ENCODE results near the gene RSPH10B2.
"Not testable (repeated sequence)": the region's sequence is repeated elsewhere in the genome, so short reads cannot be mapped to it uniquely, and the experiment has no call there.

RSPH10B2 gene

DNA sequence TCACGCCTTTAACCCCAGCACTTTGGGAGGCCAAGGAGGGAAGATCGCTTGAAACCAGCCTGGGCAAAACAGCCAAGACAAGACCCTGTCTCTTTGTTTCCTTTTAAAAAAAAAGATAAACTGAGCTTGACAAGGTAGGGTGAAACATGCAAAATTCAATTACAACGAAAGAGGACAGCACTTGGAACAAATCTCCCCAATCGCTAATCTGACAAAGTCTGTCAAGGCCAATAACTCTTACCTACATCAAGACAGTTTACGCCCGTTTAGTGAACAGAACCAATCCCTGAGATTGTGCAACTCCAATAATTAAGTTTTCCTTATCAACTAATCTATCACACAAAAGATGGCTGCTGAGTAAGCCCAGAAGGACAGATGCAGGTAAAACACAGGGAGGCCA lies 67.7 kb downstream of the RSPH10B2 start:
- not testable (repeated sequence) for DNase-seq (ENCODE audit: low spot score); H3K4me1 ChIP-seq (ENCODE audit: control insufficient read depth in 2 of 2, insufficient read depth in 1 of 2, low read depth in 1 of 2, low read length in 2 of 2); H4K91ac ChIP-seq (ENCODE audit: low read depth, low read length, poor library complexity); H2AFZ ChIP-seq (ENCODE audit: low read length); H3K9me3 ChIP-seq (replicated peaks in 1 of 2; ENCODE audit: control insufficient read depth in 2 of 2, insufficient read depth in 1 of 2, low read depth in 1 of 2, low read length in 2 of 2); H4K8ac ChIP-seq (ENCODE audit: low read depth, low read length); H3K4ac ChIP-seq (ENCODE audit: low read length); H3K79me1 ChIP-seq (ENCODE audit: low read depth, low read length); H3K14ac ChIP-seq (ENCODE audit: low read length); H3K4me2 ChIP-seq (ENCODE audit: insufficient read depth, low read length, poor library complexity, severe bottlenecking); H2BK120ac ChIP-seq (ENCODE audit: low read depth, low read length); H3K18ac ChIP-seq (ENCODE audit: low read length); H3K27me3 ChIP-seq (ENCODE audit: control insufficient read depth in 3 of 3, insufficient read depth in 3 of 3, low read depth in 1 of 3, low read length in 3 of 3); H3K9ac ChIP-seq (ENCODE audit: low read depth, low read length, poor library complexity); H2BK5ac ChIP-seq (ENCODE audit: low read length); H3K4me3 ChIP-seq (ENCODE audit: low read length in 2 of 2); H3K27ac ChIP-seq (replicated peaks; ENCODE audit: low read length); H2BK12ac ChIP-seq (ENCODE audit: low read length); H2BK15ac ChIP-seq (ENCODE audit: low read length); H2AK5ac ChIP-seq (ENCODE audit: low read depth, low read length); H3K23ac ChIP-seq (ENCODE audit: low read depth, low read length, poor library complexity)
- no CpG with 5 or more reads among the region's 6 CpGs for WGBS, 2 donors (ENCODE audit: extremely low coverage in 2 of 2, insufficient read length in 2 of 2, insufficient replicate concordance in 1 of 2)
- H3K36me3 ChIP-seq (replicated peaks in 1 of 2; ENCODE audit: control insufficient read depth in 2 of 2, insufficient read depth in 2 of 2, low read length in 2 of 2), result peaks cover 0 to 25% of the 10 kb centered on the region in 2 donors

- Histone ChIP-seq H3K4me2 (ENCODE audit: insufficient read depth, low read length, poor library complexity, severe bottlenecking) (peak overlapping the region; percentile 11), H3K4me3 (ENCODE audit: low read length in 2 of 2) (peak overlapping the region in 1 of 2 donors; percentile 42), H3K36me3 (replicated peaks in 1 of 2; ENCODE audit: control insufficient read depth in 2 of 2, insufficient read depth in 2 of 2, low read length in 2 of 2) (peaks cover 0 to 16% of the 10 kb centered on the region in 2 donors)
- H2BK12ac ChIP-seq (ENCODE audit: low read length); H3K9me3 ChIP-seq (replicated peaks in 1 of 2; ENCODE audit: control insufficient read depth in 2 of 2, insufficient read depth in 1 of 2, low read depth in 1 of 2, low read length in 2 of 2); H3K4ac ChIP-seq (ENCODE audit: low read length); H3K4me1 ChIP-seq (ENCODE audit: control insufficient read depth in 2 of 2, insufficient read depth in 1 of 2, low read depth in 1 of 2, low read length in 2 of 2); H2AFZ ChIP-seq (ENCODE audit: low read length); H3K14ac ChIP-seq (ENCODE audit: low read length); DNase-seq (ENCODE audit: low spot score); H2AK5ac ChIP-seq (ENCODE audit: low read depth, low read length); H3K18ac ChIP-seq (ENCODE audit: low read length); H4K91ac ChIP-seq (ENCODE audit: low read depth, low read length, poor library complexity); H3K27me3 ChIP-seq (ENCODE audit: control insufficient read depth in 3 of 3, insufficient read depth in 3 of 3, low read depth in 1 of 3, low read length in 3 of 3); H2BK15ac ChIP-seq (ENCODE audit: low read length); H4K8ac ChIP-seq (ENCODE audit: low read depth, low read length); H2BK5ac ChIP-seq (ENCODE audit: low read length); H3K23ac ChIP-seq (ENCODE audit: low read depth, low read length, poor library complexity); H3K27ac ChIP-seq (replicated peaks; ENCODE audit: low read length); H3K79me1 ChIP-seq (ENCODE audit: low read depth, low read length); H3K9ac ChIP-seq (ENCODE audit: low read depth, low read length, poor library complexity); H2BK120ac ChIP-seq (ENCODE audit: low read depth, low read length): not testable (repeated sequence)
- WGBS, 2 donors (ENCODE audit: extremely low coverage in 2 of 2, insufficient read length in 2 of 2, insufficient replicate concordance in 1 of 2), result no CpG with 5 or more reads among the region's 42 CpGs
Observed at GRCh38 chr7:6825236-6826125, 71.6 kb downstream of the RSPH10B2 start.

GRCh38 chr7:6826151-6826550 lies 72.2 kb downstream of the RSPH10B2 start, which contains the start of gene CCZ1B:
TSS of gene CCZ1B (minus strand) at chr7:6826275. CDS start at chr7:6826197, 78 bp downstream.
- not testable (repeated sequence) for H3K4me1 ChIP-seq (ENCODE audit: control insufficient read depth in 2 of 2, insufficient read depth in 1 of 2, low read depth in 1 of 2, low read length in 2 of 2); H4K91ac ChIP-seq (ENCODE audit: low read depth, low read length, poor library complexity); H2AK5ac ChIP-seq (ENCODE audit: low read depth, low read length); H4K8ac ChIP-seq (ENCODE audit: low read depth, low read length); H3K9ac ChIP-seq (ENCODE audit: low read depth, low read length, poor library complexity); H2BK12ac ChIP-seq (ENCODE audit: low read length); H3K23ac ChIP-seq (ENCODE audit: low read depth, low read length, poor library complexity); H3K18ac ChIP-seq (ENCODE audit: low read length); H3K27me3 ChIP-seq (ENCODE audit: control insufficient read depth in 3 of 3, insufficient read depth in 3 of 3, low read depth in 1 of 3, low read length in 3 of 3); H2BK5ac ChIP-seq (ENCODE audit: low read length); H3K27ac ChIP-seq (replicated peaks; ENCODE audit: low read length); H3K9me3 ChIP-seq (replicated peaks in 1 of 2; ENCODE audit: control insufficient read depth in 2 of 2, insufficient read depth in 1 of 2, low read depth in 1 of 2, low read length in 2 of 2); H3K14ac ChIP-seq (ENCODE audit: low read length); H2BK15ac ChIP-seq (ENCODE audit: low read length); H2BK120ac ChIP-seq (ENCODE audit: low read depth, low read length); H3K4ac ChIP-seq (ENCODE audit: low read length); H3K79me1 ChIP-seq (ENCODE audit: low read depth, low read length)
- Histone ChIP-seq H3K4me3 (ENCODE audit: low read length in 2 of 2) (peak within 1 kb of the TSS; percentile 51 to 71), H2AFZ (ENCODE audit: low read length) (peak within 1 kb of the TSS; percentile 85), H3K36me3 (replicated peaks in 1 of 2; ENCODE audit: control insufficient read depth in 2 of 2, insufficient read depth in 2 of 2, low read length in 2 of 2) (peaks cover 0 to 15% of the 10 kb centered on the region in 2 donors), H3K4me2 (ENCODE audit: insufficient read depth, low read length, poor library complexity, severe bottlenecking) (peak within 1 kb of the TSS; percentile 37)
- no CpG with 5 or more reads among the region's 35 CpGs for WGBS, 2 donors (ENCODE audit: extremely low coverage in 2 of 2, insufficient read length in 2 of 2, insufficient replicate concordance in 1 of 2)
- DNase-seq (ENCODE audit: low spot score), result peak; percentile 14

DNA sequence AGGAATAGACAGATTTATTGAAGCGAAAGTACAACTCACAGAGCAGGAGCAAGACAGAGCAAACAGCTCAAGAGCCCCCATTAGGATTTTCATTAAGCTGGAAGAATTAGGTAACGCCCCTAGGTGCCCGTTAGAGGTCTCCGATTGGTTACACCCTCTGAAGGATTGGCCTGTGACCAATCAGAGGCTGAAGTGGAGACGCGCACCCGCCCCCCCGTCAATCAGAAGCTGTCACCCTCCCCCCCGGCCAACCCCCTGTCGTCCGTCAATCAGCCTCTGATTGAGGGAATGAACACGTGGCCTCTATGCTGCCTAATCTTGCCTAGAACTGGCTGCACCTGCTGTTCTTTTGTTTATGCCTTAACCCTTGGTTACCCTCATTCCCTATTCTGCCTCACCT lies 73.3 kb downstream of the RSPH10B2 start:
- peak; percentile 18 for DNase-seq (ENCODE audit: low spot score)
- H3K18ac ChIP-seq (ENCODE audit: low read length); H2BK5ac ChIP-seq (ENCODE audit: low read length); H3K27ac ChIP-seq (replicated peaks; ENCODE audit: low read length); H3K9ac ChIP-seq (ENCODE audit: low read depth, low read length, poor library complexity); H3K4me2 ChIP-seq (ENCODE audit: insufficient read depth, low read length, poor library complexity, severe bottlenecking); H4K8ac ChIP-seq (ENCODE audit: low read depth, low read length); H3K36me3 ChIP-seq (replicated peaks in 1 of 2; ENCODE audit: control insufficient read depth in 2 of 2, insufficient read depth in 2 of 2, low read length in 2 of 2); H3K4me3 ChIP-seq (ENCODE audit: low read length in 2 of 2); H3K4ac ChIP-seq (ENCODE audit: low read length); H2BK12ac ChIP-seq (ENCODE audit: low read length); H3K79me1 ChIP-seq (ENCODE audit: low read depth, low read length); H2BK120ac ChIP-seq (ENCODE audit: low read depth, low read length); H4K91ac ChIP-seq (ENCODE audit: low read depth, low read length, poor library complexity); H3K27me3 ChIP-seq (ENCODE audit: control insufficient read depth in 3 of 3, insufficient read depth in 3 of 3, low read depth in 1 of 3, low read length in 3 of 3); H3K4me1 ChIP-seq (ENCODE audit: control insufficient read depth in 2 of 2, insufficient read depth in 1 of 2, low read depth in 1 of 2, low read length in 2 of 2); H3K9me3 ChIP-seq (replicated peaks in 1 of 2; ENCODE audit: control insufficient read depth in 2 of 2, insufficient read depth in 1 of 2, low read depth in 1 of 2, low read length in 2 of 2); H3K23ac ChIP-seq (ENCODE audit: low read depth, low read length, poor library complexity); H2AFZ ChIP-seq (ENCODE audit: low read length); H2BK15ac ChIP-seq (ENCODE audit: low read length); H2AK5ac ChIP-seq (ENCODE audit: low read depth, low read length); H3K14ac ChIP-seq (ENCODE audit: low read length): not testable (repeated sequence)
- WGBS, 2 donors (ENCODE audit: extremely low coverage in 2 of 2, insufficient read length in 2 of 2, insufficient replicate concordance in 1 of 2), result no CpG with 5 or more reads among the region's 12 CpGs

Measured in neuronal stem cell (in vitro differentiated cells).